Measurements from ENCODE around the gene PPRC1. TPM values are rescaled to one million over a fixed set of nuclear protein-coding genes. Genes with fewer than 3 reads are reported as not detected.

The PPRC1 gene
- total and polyA plus RNA-seq, 4 donors, result 4.9 to 10.1 (median 8.7) TPM

- TF ChIP-seq ZBTB33 (IDR thresholded peaks at IDR 0.05) (no peak), FOXA2 (IDR thresholded peaks at IDR 0.05) (no peak), RAD21 (IDR thresholded peaks at IDR 0.05) (no peak), SP1 (IDR thresholded peaks at IDR 0.05) (no peak), GABPA (IDR thresholded peaks at IDR 0.05 in 1 of 2, conservative IDR thresholded peaks at IDR 0.05 in 1 of 2) (no peak)
These were observed 662 bp upstream of the PPRC1 start (continued) for GRCh38 chr10:102132193-102132562.

DNA sequence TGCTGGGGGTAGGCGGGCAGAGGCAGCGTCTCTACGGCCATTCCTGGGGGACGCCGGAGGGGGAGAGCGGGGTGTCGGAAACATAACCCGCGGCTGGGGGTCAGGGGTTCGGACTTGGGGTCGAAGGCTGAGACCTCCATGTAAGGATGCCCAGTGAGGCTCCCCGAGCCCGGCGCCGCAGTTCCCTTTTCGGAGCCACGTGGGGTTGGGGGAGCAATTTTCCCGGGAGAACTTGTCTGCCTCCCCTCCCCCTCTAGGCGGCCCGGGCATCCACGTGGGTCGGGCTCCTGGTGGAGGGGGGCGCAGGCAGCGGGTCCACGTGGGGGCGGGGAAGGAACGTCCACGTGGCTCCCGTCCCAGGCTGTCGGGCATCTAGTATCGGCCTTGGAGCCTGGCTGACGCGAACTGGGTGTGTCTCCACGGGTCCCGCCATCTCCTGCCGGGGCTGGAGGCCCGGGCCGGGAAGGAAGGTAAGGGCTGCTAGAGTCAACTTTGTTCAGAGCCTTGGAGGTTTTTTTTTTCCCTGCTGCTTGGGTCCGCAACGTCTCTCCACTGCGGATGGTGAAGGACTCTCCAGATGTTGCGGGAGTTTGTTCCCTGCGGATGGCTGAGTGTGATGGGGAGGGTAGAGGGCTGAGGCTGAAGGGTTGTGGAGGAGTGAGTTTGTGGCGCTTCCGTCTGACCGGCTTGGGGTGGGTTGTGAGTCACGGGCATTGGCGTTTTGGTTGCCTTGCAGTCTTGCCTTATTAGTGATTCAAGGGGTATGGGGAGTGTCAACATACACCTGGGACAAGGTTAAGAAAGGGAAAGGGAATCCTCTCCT, 744 bp downstream of the PPRC1 start:
- TF ChIP-seq ZBTB33 (IDR thresholded peaks at IDR 0.05), result no peak
- TF ChIP-seq HNF4A (conservative IDR thresholded peaks at IDR 0.05), result peak in 1 of 2 donors; percentile 30
- Histone ChIP-seq H3K27ac (ENCODE audit: low read depth in 1 of 2, low read length in 2 of 2) (peak overlapping the region; percentile 95 to 96), H3K4me1 (ENCODE audit: control insufficient read depth in 4 of 4, insufficient read depth in 4 of 4, low read length in 3 of 4) (peaks cover 0 to 17% (median 12%) of the 10 kb centered on the region in 4 donors), H3K9ac (ENCODE audit: low read depth in 1 of 2, low read length in 2 of 2) (peak overlapping the region; percentile 69 to 97), H3K27me3 (ENCODE audit: control insufficient read depth in 4 of 4, insufficient read depth in 4 of 4, low read length in 3 of 4) (no peaks in the 10 kb centered on the region), H3K4me3 (ENCODE audit: low read depth in 1 of 3, low read length in 3 of 3) (peak overlapping the region; percentile 79 to 87 (median 86)), H3K36me3 (ENCODE audit: control insufficient read depth in 4 of 4, insufficient read depth in 3 of 4, low read depth in 1 of 4, low read length in 3 of 4) (peaks cover 2 to 11% (median 6%) of the 10 kb centered on the region in 4 donors), H3K9me3 (ENCODE audit: control insufficient read depth in 4 of 4, low read length in 3 of 4) (no peaks in the 10 kb centered on the region)
- WGBS, result 2% methylated on average over 48 of the region's 48 CpGs
- DNase-seq (ENCODE audit: low spot score), result peak; percentile 68

GRCh38 chr10:102134416-102134815, 1.6 kb downstream of the PPRC1 start:
- H3K4me1 ChIP-seq (ENCODE audit: control insufficient read depth in 4 of 4, insufficient read depth in 4 of 4, low read length in 3 of 4), result peaks cover 0 to 17% (median 12%) of the 10 kb centered on the region in 4 donors

GRCh38 chr10:102135956-102136526, 3.2 kb downstream of the PPRC1 start:
- Histone ChIP-seq H3K9ac (ENCODE audit: low read depth in 1 of 2, low read length in 2 of 2) (no peak overlapping the region), H3K9me3 (ENCODE audit: control insufficient read depth in 4 of 4, low read length in 3 of 4) (no peaks in the 10 kb centered on the region), H3K27ac (ENCODE audit: low read depth in 1 of 2, low read length in 2 of 2) (no peak overlapping the region), H3K27me3 (ENCODE audit: control insufficient read depth in 4 of 4, insufficient read depth in 4 of 4, low read length in 3 of 4) (no peaks in the 10 kb centered on the region), H3K4me3 (ENCODE audit: low read depth in 1 of 3, low read length in 3 of 3) (no peak overlapping the region), H3K4me1 (ENCODE audit: control insufficient read depth in 4 of 4, insufficient read depth in 4 of 4, low read length in 3 of 4) (peaks cover 0 to 17% (median 12%) of the 10 kb centered on the region in 4 donors), H3K36me3 (ENCODE audit: control insufficient read depth in 4 of 4, insufficient read depth in 3 of 4, low read depth in 1 of 4, low read length in 3 of 4) (peaks cover 9 to 35% (median 17%) of the 10 kb centered on the region in 4 donors)
- WGBS, result 89% methylated on average over 7 of the region's 7 CpGs
- no peak for DNase-seq (ENCODE audit: low spot score)
- TF ChIP-seq NR2F2 (IDR thresholded peaks at IDR 0.05) (no peak), FOXA1 (IDR thresholded peaks at IDR 0.05) (no peak), GABPA (IDR thresholded peaks at IDR 0.05 in 1 of 2, conservative IDR thresholded peaks at IDR 0.05 in 1 of 2) (no peak), RXRA (IDR thresholded peaks at IDR 0.05) (no peak), JUND (IDR thresholded peaks at IDR 0.05) (no peak), TAF1 (conservative IDR thresholded peaks at IDR 0.05) (no peak)
- TF ChIP-seq, protein P1, sequence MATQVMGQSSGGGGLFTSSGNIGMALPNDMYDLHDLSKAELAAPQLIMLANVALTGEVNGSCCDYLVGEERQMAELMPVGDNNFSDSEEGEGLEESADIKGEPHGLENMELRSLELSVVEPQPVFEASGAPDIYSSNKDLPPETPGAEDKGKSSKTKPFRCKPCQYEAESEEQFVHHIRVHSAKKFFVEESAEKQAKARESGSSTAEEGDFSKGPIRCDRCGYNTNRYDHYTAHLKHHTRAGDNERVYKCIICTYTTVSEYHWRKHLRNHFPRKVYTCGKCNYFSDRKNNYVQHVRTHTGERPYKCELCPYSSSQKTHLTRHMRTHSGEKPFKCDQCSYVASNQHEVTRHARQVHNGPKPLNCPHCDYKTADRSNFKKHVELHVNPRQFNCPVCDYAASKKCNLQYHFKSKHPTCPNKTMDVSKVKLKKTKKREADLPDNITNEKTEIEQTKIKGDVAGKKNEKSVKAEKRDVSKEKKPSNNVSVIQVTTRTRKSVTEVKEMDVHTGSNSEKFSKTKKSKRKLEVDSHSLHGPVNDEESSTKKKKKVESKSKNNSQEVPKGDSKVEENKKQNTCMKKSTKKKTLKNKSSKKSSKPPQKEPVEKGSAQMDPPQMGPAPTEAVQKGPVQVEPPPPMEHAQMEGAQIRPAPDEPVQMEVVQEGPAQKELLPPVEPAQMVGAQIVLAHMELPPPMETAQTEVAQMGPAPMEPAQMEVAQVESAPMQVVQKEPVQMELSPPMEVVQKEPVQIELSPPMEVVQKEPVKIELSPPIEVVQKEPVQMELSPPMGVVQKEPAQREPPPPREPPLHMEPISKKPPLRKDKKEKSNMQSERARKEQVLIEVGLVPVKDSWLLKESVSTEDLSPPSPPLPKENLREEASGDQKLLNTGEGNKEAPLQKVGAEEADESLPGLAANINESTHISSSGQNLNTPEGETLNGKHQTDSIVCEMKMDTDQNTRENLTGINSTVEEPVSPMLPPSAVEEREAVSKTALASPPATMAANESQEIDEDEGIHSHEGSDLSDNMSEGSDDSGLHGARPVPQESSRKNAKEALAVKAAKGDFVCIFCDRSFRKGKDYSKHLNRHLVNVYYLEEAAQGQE (IDR thresholded peaks at IDR 0.05), result no peak

More at GRCh38 chr10:102134416-102134815, 1.6 kb downstream of the PPRC1 start:
- 88% methylated on average over 2 of the region's 2 CpGs for WGBS
- peak overlapping the region; percentile 79 to 87 (median 86) for H3K4me3 ChIP-seq (ENCODE audit: low read depth in 1 of 3, low read length in 3 of 3)
- H3K9ac ChIP-seq (ENCODE audit: low read depth in 1 of 2, low read length in 2 of 2), result no peak overlapping the region
- H3K9me3 ChIP-seq (ENCODE audit: control insufficient read depth in 4 of 4, low read length in 3 of 4), result no peaks in the 10 kb centered on the region
- no peak for TF ChIP-seq HNF4A (conservative IDR thresholded peaks at IDR 0.05)
- no peak for DNase-seq (ENCODE audit: low spot score)
- H3K27ac ChIP-seq (ENCODE audit: low read depth in 1 of 2, low read length in 2 of 2), result no peak overlapping the region
- H3K27me3 ChIP-seq (ENCODE audit: control insufficient read depth in 4 of 4, insufficient read depth in 4 of 4, low read length in 3 of 4), result no peaks in the 10 kb centered on the region
- H3K36me3 ChIP-seq (ENCODE audit: control insufficient read depth in 4 of 4, insufficient read depth in 3 of 4, low read depth in 1 of 4, low read length in 3 of 4), result peaks cover 9 to 19% (median 11%) of the 10 kb centered on the region in 4 donors
